HG03196 (cell line): ENCODE data around the gene TRIM46.
A peak's percentile ranks its signal among the peaks of the same experiment; 100 is the strongest.
"Not testable (repeated sequence)": the region's sequence is repeated elsewhere in the genome, so short reads cannot be mapped to it uniquely, and the experiment has no call there.

Experiments
- ATAC-seq: cut with Tn5 transposase; IDR thresholded peaks from one replicate; pipeline ENCODE4 v1.9.1; 2021; ENCODE audit not compliant: unreplicated experiment

The TRIM46 gene

DNA sequence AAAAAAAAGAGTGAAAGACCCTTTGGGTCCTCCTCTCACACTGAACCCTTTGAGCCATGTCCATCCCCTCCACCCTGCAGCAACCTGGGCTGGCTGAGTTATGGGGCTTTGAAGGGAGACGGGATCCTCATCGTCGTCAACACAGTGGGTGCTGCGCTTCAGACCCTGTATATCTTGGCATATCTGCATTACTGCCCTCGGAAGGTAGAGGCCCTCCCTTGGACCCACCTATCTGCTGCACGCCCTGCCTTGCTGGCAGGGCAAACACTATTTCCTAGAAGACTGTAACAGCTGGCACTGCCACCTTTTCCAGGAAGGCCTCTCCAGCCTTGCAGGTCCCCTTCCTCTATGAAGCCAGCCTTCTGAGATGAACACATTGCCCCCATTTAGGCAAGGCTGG lies 36.9 kb upstream of the TRIM46 start:
- ATAC-seq, result no peak

DNA sequence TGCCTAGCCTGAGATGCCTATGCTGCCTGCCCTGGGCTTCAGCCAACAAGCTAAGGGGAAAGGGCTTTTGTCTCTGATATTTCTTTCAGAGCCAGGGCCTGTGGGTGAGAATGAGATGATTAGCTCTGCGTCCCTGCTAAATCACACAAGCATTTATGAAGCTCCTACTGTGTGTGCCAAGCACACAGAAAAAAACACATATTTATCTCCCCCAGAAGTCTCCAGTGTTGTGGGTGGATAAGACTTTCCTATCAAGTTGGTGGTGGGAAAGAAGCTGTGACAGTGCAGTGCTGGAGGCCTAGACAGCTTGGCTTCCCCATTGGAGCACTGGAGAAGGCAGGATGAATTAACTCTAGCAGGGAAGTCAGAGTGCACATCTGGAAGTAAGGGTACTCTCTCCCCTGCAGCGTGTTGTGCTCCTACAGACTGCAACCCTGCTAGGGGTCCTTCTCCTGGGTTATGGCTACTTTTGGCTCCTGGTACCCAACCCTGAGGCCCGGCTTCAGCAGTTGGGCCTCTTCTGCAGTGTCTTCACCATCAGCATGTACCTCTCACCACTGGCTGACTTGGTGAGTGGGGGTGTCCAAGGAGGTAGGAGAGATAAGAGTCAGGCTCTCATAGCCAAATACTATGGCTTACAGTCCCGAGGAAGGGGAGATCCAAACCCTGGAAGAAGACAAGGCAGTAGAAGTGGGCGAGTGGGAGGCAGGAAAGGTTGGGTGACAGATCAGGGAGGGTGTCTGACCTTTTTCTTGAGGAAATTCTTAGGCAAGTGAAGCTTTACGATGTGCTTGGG lies 36.3 kb upstream of the TRIM46 start:
- ATAC-seq, result no peak

DNA sequence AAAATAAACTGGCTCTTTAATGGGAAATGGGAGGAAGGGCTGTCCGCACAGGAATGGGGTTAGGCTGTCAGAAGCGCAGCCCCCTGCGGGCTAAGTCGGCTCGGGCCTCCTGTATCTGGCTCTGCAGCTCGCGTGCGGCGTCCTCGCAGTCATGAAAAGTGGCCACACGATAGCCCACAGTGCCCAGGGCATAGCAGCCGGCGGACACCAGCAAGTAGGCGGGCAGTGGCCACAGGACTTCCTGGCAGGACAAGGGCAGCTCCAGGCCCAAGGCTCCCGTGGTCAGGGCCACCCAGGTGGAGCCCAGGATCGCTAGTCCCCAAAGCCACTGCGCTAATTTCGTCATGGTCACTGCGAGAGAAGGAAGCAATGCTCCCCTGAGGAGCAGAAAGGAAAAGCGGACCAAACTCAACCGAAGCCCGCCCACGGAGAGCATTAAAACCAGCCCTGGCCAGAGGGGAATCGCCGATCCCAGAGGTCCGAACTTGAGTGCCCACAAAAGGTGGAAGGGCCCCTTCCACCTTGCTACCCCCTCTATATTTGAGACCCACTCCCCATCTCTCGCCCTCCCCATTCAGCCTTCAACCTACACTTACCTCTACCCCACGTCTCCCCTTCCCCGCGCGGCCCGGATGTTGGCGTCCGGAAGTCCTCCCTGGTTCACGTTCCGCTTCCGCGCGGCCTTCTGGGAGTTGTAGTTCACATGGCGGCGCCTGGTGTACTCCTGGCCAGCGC lies 33.6 kb upstream of the TRIM46 start, which contains the start of gene DPM3:
TSS of gene DPM3 (minus strand) at position 637 of the 735 bp plus-strand sequence. CDS start at position 346, 291 bp downstream.
- peak; percentile 75 for ATAC-seq

DNA sequence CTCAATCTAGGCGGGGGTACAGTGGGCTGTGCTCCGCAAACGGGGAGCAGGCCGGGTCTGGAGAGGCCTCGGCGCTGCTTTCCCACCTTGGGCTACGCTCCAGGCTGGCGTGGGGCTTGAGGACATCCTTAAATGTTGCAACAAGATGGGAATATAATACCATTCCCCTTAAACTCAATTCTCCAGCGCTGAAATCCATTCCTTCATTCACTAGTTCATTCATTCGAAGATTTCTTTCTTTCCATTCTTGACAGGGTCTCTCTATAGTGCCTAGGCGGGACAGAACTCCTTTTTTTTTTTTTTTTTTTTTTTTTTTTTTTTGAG lies 33.1 kb upstream of the TRIM46 start:
- no peak for ATAC-seq

- ATAC-seq, result no peak
Observed at GRCh38 chr1:155141749-155142148, 31.9 kb upstream of the TRIM46 start.

- no peak for ATAC-seq
Observed at GRCh38 chr1:155145491-155145890, 28.2 kb upstream of the TRIM46 start.

DNA sequence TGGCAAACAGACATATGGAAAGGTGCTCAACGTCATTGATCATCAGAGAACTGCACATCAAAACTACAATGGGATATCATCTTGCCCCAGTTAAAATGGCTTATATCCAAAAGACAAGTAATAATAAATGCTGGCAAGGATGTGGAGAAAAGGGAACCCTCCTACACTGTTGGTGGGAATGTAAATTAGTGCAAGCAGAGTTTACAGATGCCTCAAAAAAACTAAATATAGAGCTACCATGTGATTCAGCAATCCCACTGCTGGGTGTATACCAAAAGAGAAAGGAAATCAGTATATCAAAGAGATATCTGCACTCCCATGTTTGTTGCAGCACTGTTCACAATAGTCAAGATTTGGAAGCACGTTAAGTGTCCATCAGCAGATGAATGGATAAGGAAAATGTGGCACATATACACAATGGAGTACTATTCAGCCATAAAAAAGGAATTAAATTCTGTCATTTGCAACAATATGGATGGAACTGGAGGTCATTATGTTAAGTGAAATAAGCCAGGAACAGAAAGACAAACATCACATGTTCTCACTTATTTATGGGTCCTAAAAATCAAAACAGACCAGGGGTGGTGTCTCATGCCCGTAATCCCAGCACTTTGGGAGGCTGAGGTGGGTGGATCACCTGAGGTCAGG lies 17.5 kb upstream of the TRIM46 start:
- ATAC-seq, result not testable (repeated sequence)

DNA sequence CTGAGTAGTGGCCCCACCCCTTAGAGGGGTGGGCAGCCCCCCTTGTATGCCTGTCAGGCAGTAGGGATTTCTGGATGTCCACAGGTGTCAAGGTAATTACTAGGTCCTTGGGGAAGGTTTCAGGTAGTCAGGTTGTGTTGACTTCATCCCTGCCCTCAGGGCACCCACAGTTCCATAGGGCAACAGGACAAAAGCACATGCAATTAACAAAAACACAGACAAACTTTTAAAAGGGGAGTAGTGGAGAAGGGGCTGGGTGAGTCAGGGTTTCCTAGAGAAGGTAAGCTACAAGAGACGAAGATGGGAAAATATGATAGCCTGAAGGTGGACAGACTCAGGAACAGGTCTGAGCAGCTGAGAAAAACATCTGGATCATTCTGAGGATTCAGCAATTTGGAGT lies 14.7 kb upstream of the TRIM46 start:
- no peak for ATAC-seq

- no peak for ATAC-seq
Observed at GRCh38 chr1:155160128-155160527, 13.5 kb upstream of the TRIM46 start.

DNA sequence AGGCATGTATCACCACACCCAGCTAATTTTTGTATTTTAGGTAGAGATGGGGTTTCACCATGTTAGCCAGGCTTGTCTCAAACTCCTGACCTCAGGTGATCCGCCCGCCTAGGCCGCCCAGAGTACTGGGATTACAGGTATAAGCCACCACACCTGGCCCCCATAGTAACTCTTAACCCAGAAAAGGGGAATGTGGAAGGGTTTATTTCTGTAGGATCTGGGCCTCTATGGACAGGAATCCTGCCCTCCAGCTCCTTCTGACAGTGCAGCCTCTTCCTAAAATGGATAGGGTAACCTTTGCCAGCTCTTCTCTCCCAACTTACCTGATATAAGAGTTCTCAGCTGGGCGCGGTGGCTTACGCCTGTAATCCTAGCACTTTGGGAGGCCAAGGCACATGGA lies 11.0 kb upstream of the TRIM46 start:
- not testable (repeated sequence) for ATAC-seq

DNA sequence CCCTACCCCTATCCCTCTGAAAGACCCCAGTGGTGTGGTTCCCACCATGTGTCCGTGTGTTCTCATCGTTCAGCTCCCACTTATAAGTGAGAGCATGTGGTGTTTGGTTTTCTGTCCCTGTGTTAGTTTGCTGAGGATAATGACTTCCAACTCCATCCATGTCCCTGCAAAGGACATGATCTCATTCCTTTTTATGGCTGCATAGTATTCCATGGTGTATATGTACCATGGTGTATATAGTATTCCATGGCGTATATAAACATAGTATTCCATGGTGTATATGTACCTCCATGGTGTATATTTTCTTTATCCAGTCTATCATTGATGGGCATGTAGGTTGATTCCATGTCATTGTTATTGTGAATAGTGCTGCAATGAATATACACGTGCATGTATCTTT lies 9.9 kb upstream of the TRIM46 start:
- ATAC-seq, result not testable (repeated sequence)

- ATAC-seq, result not testable (repeated sequence)
Observed at GRCh38 chr1:155164625-155165024, 9.0 kb upstream of the TRIM46 start.

GRCh38 chr1:155166051-155166470 lies 7.6 kb upstream of the TRIM46 start:
- ATAC-seq, result no peak

- ATAC-seq, result no peak
Observed at GRCh38 chr1:155166471-155167165, 7.0 kb upstream of the TRIM46 start.

DNA sequence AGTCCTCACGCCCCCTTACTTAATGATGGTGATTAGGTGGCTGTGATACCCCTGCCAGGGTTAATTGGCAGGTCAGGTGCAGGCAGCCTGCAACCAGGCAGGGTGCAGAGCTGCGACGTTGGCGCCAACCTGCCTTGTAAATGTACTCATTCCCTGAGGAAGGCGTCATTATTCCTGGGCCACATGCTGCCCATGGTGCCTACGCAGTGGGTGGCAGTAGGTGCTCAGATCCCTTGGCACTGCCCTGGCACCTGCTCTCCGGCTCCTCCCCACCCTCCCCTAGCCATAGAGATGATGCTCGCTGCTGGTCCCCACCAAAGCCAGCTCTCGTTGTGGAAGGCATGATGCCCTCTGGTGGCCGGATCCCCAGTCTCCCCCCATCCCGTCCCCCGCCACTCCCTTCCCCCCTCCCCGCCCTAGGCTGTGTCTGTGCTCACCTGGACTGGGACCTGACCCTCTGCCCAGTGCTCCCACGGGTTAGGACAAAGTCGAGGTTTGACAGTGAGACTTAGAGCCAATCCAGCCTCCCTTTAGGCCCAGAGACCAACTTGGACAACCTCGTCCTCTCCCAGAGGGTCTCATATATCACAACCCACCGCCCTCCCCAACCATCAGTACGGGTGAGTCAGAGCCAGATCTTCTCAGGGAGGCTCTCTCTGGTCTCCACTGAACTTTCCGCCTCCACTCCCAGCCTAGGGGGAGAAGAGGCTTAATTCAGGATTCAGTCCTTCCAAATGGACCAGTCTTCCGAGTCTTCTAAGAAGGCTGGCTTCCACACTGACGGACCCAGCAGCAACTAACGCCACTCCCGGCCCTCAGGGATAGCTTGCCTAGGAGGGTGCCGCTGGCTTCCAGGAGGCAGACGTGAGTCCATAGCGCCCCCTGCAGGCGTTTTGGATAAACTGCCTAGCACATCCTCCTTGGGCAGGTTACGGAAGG lies 6.2 kb upstream of the TRIM46 start:
- ATAC-seq, result peak; percentile 48

DNA sequence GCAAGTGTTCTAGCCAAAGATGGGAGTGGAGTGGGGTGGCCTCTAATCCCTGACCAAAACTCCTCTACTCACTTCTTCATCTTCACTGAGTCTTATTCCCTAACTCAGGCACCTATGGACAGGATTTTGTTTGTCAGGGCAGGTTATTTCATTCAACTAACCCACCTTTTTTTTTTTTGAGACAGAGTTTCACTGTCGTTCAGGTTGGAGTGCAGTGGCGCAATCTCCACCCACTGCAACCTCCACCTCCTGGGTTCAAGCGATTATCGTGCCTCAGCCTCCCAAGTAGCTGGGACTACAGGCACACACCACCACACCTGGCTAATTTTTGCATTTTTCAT lies 5.6 kb upstream of the TRIM46 start:
- ATAC-seq, result not testable (repeated sequence)

- no peak for ATAC-seq
Observed at GRCh38 chr1:155168456-155169210, 5.0 kb upstream of the TRIM46 start.

DNA sequence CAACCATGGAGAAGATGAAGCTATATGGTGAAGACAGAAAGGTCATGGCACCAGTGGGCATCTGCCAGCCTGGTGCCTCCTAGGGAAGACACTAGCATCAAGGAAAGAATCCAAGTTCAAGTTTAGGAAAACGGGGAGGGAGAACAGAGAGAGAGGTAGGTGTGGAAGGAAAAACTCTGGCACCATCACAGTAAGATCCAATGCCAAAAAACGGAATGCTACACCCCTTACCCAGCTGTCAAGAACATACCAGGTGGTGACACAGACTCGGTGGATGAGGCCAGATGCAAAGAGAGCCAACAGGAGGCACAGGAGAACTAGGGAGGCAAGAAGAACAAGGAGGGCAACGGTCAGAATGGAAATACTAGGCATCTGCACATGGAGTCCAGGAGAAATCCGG lies 4.1 kb upstream of the TRIM46 start:
- ATAC-seq, result no peak

DNA sequence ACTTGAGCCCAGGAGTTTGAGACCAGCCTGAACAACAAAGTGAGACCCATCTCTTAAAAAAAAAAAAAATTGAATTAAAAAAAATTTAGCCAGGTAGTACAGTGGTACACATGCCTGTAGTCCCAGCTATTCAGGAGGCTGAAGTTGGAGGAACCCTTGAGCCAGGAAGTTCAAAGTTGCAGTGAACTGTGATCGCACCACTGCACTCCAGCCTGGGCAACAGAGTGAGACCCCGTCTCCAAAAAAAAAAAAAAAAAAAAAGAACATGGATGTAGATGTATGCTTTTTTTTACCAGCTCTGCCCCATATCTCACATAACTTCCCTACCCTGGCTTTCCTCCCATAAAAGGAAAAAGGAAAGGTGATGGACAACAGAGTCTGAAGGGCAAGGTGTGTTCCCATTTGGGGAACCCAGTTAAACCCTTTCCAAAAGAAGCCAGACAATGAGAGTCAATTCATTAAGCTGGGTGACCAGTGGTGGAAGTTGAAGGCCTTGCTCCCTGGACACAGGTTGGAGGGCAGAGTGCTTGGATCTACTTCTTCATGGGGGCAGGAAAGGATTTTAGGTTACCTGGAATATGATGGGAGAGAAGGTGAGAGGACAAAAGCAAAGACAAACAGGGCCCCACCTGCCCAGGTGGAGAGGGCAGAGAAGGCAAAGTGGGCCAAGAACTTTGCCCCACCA lies 3.4 kb upstream of the TRIM46 start:
- no peak for ATAC-seq
